ENCODE results near the gene INTS11. TPM values are rescaled to one million over a fixed set of nuclear protein-coding genes. Genes with fewer than 3 reads are reported as not detected.

Gene INTS11
- total and polyA plus RNA-seq, 9 of the 15 experiments (the other 6 are each of a cell fraction or from before 2014, with no cell fraction given), result 3.6 to 183 (median 110) TPM

DNA sequence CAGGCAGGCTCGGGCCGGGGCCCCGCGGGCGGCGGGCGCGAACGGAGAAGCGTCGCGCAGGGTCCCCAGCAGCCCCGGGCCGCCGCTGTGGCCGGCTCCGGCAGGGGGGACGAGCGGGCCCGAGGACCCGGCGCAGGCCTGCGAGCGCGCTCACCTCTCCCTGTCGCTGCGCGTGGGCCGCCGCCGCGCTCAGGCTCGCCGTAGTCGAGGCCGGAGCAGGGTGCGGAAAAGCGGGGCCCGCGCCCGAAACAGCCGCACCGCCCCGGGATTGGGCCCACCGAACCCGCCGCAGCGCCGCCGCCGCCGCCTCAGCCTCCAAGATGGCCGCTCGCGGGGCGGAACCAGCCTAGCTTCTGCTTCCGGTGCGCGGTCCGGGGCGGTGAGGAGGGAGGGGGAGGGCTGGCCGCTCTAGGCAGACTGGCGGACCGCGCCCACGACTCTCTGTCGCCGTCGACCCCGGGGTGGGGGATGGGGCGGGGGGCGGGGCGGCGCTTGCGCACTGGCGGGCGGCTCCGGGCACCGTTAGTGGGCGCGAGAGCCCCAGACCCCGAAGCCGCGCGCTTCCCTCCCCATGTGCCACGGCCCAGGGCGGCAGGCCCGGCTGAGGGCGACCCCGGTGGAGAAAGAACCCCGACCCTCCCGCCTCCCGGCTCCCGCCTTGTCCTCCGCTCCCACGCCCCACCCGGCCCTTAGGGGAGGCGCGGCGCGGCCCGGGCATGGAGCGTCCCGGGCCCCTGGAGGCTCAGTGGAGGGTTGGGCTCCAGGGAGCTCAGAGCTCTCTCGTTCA, 50.8 kb downstream of the INTS11 start, which contains the start of gene UBE2J2 (continued):
- TF ChIP-seq, protein P1, sequence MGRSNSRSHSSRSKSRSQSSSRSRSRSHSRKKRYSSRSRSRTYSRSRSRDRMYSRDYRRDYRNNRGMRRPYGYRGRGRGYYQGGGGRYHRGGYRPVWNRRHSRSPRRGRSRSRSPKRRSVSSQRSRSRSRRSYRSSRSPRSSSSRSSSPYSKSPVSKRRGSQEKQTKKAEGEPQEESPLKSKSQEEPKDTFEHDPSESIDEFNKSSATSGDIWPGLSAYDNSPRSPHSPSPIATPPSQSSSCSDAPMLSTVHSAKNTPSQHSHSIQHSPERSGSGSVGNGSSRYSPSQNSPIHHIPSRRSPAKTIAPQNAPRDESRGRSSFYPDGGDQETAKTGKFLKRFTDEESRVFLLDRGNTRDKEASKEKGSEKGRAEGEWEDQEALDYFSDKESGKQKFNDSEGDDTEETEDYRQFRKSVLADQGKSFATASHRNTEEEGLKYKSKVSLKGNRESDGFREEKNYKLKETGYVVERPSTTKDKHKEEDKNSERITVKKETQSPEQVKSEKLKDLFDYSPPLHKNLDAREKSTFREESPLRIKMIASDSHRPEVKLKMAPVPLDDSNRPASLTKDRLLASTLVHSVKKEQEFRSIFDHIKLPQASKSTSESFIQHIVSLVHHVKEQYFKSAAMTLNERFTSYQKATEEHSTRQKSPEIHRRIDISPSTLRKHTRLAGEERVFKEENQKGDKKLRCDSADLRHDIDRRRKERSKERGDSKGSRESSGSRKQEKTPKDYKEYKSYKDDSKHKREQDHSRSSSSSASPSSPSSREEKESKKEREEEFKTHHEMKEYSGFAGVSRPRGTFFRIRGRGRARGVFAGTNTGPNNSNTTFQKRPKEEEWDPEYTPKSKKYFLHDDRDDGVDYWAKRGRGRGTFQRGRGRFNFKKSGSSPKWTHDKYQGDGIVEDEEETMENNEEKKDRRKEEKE (IDR thresholded peaks at IDR 0.05; ENCODE audit: borderline replicate concordance in 1 of 2, control insufficient read depth in 1 of 2, low read depth in 2 of 2, low read length in 1 of 2), result 0 out of 4 replicates have a peak, but pooled peaks of 1 of the 2 experiments have one; percentile 33
- TF ChIP-seq, protein P2, sequence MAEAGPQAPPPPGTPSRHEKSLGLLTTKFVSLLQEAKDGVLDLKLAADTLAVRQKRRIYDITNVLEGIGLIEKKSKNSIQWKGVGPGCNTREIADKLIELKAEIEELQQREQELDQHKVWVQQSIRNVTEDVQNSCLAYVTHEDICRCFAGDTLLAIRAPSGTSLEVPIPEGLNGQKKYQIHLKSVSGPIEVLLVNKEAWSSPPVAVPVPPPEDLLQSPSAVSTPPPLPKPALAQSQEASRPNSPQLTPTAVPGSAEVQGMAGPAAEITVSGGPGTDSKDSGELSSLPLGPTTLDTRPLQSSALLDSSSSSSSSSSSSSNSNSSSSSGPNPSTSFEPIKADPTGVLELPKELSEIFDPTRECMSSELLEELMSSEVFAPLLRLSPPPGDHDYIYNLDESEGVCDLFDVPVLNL (CRISPR knock-in tag; IDR thresholded peaks at IDR 0.05; ENCODE audit: low read depth), result 0 out of 2 replicates have a peak, but pooled peaks have one; percentile 60
- TF ChIP-seq TCF7 (IDR thresholded peaks at IDR 0.05; ENCODE audit: borderline replicate concordance) (0 out of 2 replicates have a peak, but pooled peaks have one; percentile 60), ZNF583 (CRISPR knock-in tag; IDR thresholded peaks at IDR 0.05) (peak; percentile 18; the same call in 1 of the 2 replicates), DNMT1 (IDR thresholded peaks at IDR 0.05) (no peak), SP2 (IDR thresholded peaks at IDR 0.05; ENCODE audit: extremely low read depth, low read depth, low read length, poor library complexity, severe bottlenecking) (peak; percentile 97), KAT8 (IDR thresholded peaks at IDR 0.05; ENCODE audit: low read depth) (no peak), NRF1 (conservative IDR thresholded peaks at IDR 0.05 in 1 of 2, IDR thresholded peaks at IDR 0.05 in 1 of 2) (peak; percentile 85 to 87), ZFPM2 (CRISPR knock-in tag; IDR thresholded peaks at IDR 0.05) (no peak), EGR1 (conservative IDR thresholded peaks at IDR 0.05) (peak; percentile 67), PHF8 (IDR thresholded peaks at IDR 0.05; ENCODE audit: borderline replicate concordance, low read length) (peak; percentile 97; the same call in 1 of the 2 replicates), CHD2 (IDR thresholded peaks at IDR 0.05; ENCODE audit: low read depth, low read length) (peak; percentile 53), RBFOX2 (IDR thresholded peaks at IDR 0.05; ENCODE audit: low read depth, low read length) (peak; percentile 87), RFX5 (IDR thresholded peaks at IDR 0.05; ENCODE audit: low read depth, low read length) (no peak), ZNF766 (CRISPR knock-in tag; conservative IDR thresholded peaks at IDR 0.05) (no peak), HMGN3 (IDR thresholded peaks at IDR 0.05; ENCODE audit: borderline replicate concordance, extremely low read depth, insufficient read length, low read depth, low read length) (peak; percentile 52), ZNF282 (CRISPR knock-in tag; IDR thresholded peaks at IDR 0.05) (peak; percentile 86), TAF15 (IDR thresholded peaks at IDR 0.05; ENCODE audit: low read depth, low read length) (no peak)
- TF ChIP-seq, protein P3, sequence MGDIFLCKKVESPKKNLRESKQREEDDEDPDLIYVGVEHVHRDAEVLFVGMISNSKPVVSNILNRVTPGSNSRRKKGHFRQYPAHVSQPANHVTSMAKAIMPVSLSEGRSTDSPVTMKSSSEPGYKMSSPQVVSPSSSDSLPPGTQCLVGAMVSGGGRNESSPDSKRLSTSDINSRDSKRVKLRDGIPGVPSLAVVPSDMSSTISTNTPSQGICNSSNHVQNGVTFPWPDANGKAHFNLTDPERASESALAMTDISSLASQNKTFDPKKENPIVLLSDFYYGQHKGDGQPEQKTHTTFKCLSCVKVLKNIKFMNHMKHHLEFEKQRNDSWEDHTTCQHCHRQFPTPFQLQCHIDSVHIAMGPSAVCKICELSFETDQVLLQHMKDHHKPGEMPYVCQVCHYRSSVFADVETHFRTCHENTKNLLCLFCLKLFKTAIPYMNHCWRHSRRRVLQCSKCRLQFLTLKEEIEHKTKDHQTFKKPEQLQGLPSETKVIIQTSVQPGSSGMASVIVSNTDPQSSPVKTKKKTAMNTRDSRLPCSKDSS (IDR thresholded peaks at IDR 0.05; ENCODE audit: low read depth, partially characterized antibody), result no peak
- TF ChIP-seq, protein P4, sequence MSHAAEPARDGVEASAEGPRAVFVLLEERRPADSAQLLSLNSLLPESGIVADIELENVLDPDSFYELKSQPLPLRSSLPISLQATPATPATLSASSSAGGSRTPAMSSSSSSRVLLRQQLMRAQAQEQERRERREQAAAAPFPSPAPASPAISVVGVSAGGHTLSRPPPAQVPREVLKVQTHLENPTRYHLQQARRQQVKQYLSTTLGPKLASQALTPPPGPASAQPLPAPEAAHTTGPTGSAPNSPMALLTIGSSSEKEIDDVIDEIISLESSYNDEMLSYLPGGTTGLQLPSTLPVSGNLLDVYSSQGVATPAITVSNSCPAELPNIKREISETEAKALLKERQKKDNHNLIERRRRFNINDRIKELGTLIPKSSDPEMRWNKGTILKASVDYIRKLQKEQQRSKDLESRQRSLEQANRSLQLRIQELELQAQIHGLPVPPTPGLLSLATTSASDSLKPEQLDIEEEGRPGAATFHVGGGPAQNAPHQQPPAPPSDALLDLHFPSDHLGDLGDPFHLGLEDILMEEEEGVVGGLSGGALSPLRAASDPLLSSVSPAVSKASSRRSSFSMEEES (CRISPR knock-in tag; IDR thresholded peaks at IDR 0.05), result no peak

Data from K562 (cell line).